Memory B cell (primary cell): Measurements from ENCODE around the gene PAFAH1B2.

ENCODE experiments used
- ATAC-seq: fragments of 150-1000 bp; cut with Tn5 transposase; 2 replicates; pipeline ENCODE4 v1.10.0; 2021; ENCODE audit warnings: low read depth, mild to moderate bottlenecking, moderate library complexity
- DNase-seq, 2 donors: peaks; one replicate each; pipeline ENCODE4 v3.0.0; 2022; ENCODE audit warnings: low spot score in 2 of 2
- H3K27ac Mint-ChIP-seq: one replicate; pipeline ENCODE4 v1.8.0; 2022; ENCODE audit warnings: mild to moderate bottlenecking, moderate library complexity, mixed read lengths
- H3K27me3 Mint-ChIP-seq: one replicate; pipeline ENCODE4 v1.8.0; 2022; ENCODE audit warnings: mixed read lengths
- H3K36me3 Mint-ChIP-seq: one replicate; pipeline ENCODE4 v1.8.0; 2022; ENCODE audit warnings: mild to moderate bottlenecking, mixed read lengths
- H3K4me1 Mint-ChIP-seq: one replicate; pipeline ENCODE4 v1.8.0; 2022; ENCODE audit warnings: mixed read lengths
- H3K4me3 Mint-ChIP-seq: one replicate; pipeline ENCODE4 v1.8.0; 2022; ENCODE audit warnings: mild to moderate bottlenecking, moderate library complexity, mixed read lengths
- H3K9me3 Mint-ChIP-seq: one replicate; pipeline ENCODE4 v1.8.0; 2022; ENCODE audit warnings: mixed read lengths

The PAFAH1B2 gene

DNA sequence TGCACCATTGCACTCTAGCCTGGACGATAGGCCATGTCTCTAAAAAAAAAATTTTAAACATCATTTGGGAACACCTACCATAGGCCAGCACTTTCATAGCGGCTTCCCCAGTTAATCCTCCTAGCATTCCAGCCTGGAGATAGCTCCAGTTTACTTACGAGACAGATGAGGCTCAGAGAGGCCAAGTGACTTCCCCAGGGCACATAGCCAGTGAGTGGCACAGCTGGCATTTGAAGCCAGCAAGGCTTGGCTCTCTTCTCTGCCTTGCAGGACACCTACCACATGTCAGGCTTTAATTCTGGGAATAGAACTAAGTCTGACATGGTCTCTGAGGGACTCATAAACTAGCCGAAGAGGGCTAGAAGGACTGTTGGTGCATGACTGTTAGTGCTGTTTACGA is 50.2 kb downstream of the PAFAH1B2 start:
- H3K4me3 Mint-ChIP-seq = no peak overlapping the region
- H3K27ac Mint-ChIP-seq = peak overlapping the region; percentile 50
- no peaks in the 10 kb centered on the region for H3K27me3 Mint-ChIP-seq
- peaks cover 25% of the 10 kb centered on the region for H3K4me1 Mint-ChIP-seq
- no peaks in the 10 kb centered on the region for H3K9me3 Mint-ChIP-seq
- H3K36me3 Mint-ChIP-seq = peaks cover 34% of the 10 kb centered on the region
- DNase-seq (no peak), ATAC-seq (no peak)

DNA sequence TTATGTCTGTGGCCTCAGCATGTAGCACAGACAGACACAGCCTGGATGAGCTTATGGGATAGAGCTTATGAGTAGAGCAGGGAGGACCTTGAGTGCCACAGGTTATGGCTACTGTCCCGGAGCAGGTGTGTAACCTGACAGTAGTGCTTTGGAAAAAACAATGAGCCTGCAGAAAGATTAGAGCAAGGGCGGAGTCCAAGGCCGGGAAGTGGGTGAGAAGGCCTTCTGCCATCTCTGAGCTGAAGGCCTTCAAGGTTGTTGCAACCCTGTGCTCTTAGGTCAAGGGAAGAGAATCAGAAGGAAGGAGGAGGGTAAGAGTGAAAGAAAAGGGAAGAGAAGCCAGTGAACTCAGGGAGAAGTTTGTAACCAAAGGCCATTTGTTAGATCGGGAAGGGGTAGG is 51.2 kb downstream of the PAFAH1B2 start:
- Mint-ChIP-seq H3K4me3 (no peak overlapping the region), H3K9me3 (no peaks in the 10 kb centered on the region), H3K4me1 (peaks cover 18% of the 10 kb centered on the region), H3K36me3 (peaks cover 32% of the 10 kb centered on the region), H3K27ac (peak overlapping the region; percentile 11), H3K27me3 (no peaks in the 10 kb centered on the region)
- ATAC-seq (no peak), DNase-seq (no peak)

DNA sequence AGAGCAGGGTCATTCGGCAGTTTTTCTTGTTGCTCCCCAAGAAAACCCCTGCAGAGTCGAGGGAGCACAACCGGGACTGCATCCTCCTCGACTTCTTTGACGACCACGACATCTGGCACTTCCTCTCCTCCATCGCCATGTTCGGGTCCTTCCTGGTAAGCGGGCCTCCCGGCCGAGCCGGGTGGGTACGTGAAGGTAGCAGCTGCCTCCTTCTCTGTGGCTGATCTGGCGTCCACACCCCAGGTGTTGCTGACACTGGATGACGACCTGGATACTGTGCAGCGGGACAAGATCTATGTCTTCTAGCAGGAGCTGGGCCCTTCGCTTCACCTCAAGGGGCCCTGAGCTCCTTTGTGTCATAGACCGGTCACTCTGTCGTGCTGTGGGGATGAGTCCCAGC is 51.7 kb downstream of the PAFAH1B2 start:
- Mint-ChIP-seq H3K4me1 (peaks cover 15% of the 10 kb centered on the region), H3K27me3 (no peaks in the 10 kb centered on the region), H3K27ac (peak overlapping the region; percentile 18), H3K36me3 (peaks cover 29% of the 10 kb centered on the region), H3K4me3 (no peak overlapping the region), H3K9me3 (no peaks in the 10 kb centered on the region)
- ATAC-seq (no peak), DNase-seq (no peak)

DNA sequence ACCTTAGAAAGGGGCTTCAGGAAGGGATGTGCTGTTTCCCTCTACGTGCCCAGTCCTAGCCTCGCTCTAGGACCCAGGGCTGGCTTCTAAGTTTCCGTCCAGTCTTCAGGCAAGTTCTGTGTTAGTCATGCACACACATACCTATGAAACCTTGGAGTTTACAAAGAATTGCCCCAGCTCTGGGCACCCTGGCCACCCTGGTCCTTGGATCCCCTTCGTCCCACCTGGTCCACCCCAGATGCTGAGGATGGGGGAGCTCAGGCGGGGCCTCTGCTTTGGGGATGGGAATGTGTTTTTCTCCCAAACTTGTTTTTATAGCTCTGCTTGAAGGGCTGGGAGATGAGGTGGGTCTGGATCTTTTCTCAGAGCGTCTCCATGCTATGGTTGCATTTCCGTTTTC is 52.9 kb downstream of the PAFAH1B2 start:
- H3K4me1 Mint-ChIP-seq = peaks cover 20% of the 10 kb centered on the region
- H3K4me3 Mint-ChIP-seq = no peak overlapping the region
- no peaks in the 10 kb centered on the region for H3K9me3 Mint-ChIP-seq
- no peaks in the 10 kb centered on the region for H3K27me3 Mint-ChIP-seq
- peak overlapping the region; percentile 18 for H3K27ac Mint-ChIP-seq
- ATAC-seq = no peak
- DNase-seq = no peak
- peaks cover 26% of the 10 kb centered on the region for H3K36me3 Mint-ChIP-seq

DNA sequence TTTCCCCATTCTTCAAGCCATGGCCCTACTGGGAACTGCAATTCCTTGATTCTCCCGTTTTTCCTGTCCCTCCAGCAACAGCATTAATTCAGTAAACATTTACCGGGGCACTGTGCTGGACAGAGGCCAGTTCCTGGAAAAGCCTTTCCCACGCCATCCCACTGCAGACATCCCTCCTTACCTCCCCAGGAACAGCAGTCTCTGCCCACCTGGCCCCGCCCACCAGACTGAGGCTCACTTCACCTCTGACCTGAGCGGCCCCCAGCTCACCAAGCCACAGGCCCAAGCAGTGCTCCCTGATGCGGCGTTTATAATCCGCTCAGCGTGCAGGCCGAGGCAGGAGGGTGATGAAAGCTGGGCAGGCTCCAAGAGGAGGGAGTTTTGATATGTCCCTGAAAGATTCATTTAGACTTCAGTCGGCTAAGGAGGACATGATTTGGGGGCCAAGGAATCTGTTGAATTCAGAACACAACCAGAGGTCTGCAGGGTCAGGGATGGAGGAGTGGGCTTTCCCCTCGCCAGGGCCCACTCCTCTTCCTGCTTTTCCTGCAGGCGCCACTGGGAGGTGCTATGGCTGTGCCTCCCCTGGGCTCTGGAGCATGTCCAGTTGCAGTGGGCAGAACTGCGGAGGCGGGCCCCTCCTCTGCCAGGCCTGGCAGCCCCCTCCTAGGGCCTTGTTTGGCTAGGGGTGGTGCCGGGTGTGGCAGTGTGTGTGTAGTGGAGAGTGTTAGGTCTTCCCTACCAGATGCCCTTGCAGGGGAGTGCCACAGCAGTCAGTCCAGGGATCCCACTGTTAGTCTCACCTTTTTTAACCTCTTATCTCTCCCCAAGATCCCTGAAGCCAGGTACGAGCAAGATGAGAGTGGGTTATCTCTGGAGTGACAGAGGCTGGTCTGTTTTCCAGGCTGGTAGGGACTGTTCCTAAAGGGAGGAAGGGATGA is 53.7 kb downstream of the PAFAH1B2 start:
- H3K9me3 Mint-ChIP-seq = no peaks in the 10 kb centered on the region
- ATAC-seq (peak; percentile 14), DNase-seq (no peak)
- no peak overlapping the region for H3K4me3 Mint-ChIP-seq
- H3K27ac Mint-ChIP-seq = peak overlapping the region; percentile 9
- peaks cover 20% of the 10 kb centered on the region for H3K4me1 Mint-ChIP-seq
- H3K36me3 Mint-ChIP-seq = peaks cover 24% of the 10 kb centered on the region
- H3K27me3 Mint-ChIP-seq = no peaks in the 10 kb centered on the region

- Mint-ChIP-seq H3K9me3 (no peaks in the 10 kb centered on the region), H3K36me3 (peaks cover 26% of the 10 kb centered on the region), H3K4me3 (no peak overlapping the region), H3K4me1 (peaks cover 18% of the 10 kb centered on the region), H3K27me3 (no peaks in the 10 kb centered on the region), H3K27ac (peak overlapping the region; percentile 9)
- DNase-seq (no peak), ATAC-seq (no peak)
Measured at GRCh38 chr11:117198613-117199012, 54.5 kb downstream of the PAFAH1B2 start.

DNA sequence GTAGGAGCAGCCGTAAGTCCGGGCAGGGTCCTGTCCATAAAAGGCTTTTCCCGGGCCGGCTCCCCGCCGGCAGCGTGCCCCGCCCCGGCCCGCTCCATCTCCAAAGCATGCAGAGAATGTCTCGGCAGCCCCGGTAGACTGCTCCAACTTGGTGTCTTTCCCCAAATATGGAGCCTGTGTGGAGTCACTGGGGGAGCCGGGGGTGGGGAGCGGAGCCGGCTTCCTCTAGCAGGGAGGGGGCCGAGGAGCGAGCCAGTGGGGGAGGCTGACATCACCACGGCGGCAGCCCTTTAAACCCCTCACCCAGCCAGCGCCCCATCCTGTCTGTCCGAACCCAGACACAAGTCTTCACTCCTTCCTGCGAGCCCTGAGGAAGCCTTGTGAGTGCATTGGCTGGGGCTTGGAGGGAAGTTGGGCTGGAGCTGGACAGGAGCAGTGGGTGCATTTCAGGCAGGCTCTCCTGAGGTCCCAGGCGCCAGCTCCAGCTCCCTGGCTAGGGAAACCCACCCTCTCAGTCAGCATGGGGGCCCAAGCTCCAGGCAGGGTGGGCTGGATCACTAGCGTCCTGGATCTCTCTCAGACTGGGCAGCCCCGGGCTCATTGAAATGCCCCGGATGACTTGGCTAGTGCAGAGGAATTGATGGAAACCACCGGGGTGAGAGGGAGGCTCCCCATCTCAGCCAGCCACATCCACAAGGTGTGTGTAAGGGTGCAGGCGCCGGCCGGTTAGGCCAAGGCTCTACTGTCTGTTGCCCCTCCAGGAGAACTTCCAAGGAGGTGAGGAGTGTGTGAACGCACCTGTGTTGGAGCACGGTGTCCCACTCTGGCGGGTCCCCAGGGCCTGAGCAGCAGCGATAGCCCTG is 55.2 kb downstream of the PAFAH1B2 start, which contains the start of gene TAGLN:
Gene TAGLN (plus strand): TSS at position 318 of the 863 bp plus-strand sequence. CDS start 3,644 bp downstream, outside the sequence.
- H3K27ac Mint-ChIP-seq = peak within 1 kb of the TSS; percentile 11
- H3K9me3 Mint-ChIP-seq = no peaks in the 10 kb centered on the region
- H3K4me3 Mint-ChIP-seq = no peak within 1 kb of the TSS
- ATAC-seq (no peak), DNase-seq (no peak)
- H3K36me3 Mint-ChIP-seq = peaks cover 29% of the 10 kb centered on the region
- H3K4me1 Mint-ChIP-seq = peaks cover 18% of the 10 kb centered on the region
- no peaks in the 10 kb centered on the region for H3K27me3 Mint-ChIP-seq

DNA sequence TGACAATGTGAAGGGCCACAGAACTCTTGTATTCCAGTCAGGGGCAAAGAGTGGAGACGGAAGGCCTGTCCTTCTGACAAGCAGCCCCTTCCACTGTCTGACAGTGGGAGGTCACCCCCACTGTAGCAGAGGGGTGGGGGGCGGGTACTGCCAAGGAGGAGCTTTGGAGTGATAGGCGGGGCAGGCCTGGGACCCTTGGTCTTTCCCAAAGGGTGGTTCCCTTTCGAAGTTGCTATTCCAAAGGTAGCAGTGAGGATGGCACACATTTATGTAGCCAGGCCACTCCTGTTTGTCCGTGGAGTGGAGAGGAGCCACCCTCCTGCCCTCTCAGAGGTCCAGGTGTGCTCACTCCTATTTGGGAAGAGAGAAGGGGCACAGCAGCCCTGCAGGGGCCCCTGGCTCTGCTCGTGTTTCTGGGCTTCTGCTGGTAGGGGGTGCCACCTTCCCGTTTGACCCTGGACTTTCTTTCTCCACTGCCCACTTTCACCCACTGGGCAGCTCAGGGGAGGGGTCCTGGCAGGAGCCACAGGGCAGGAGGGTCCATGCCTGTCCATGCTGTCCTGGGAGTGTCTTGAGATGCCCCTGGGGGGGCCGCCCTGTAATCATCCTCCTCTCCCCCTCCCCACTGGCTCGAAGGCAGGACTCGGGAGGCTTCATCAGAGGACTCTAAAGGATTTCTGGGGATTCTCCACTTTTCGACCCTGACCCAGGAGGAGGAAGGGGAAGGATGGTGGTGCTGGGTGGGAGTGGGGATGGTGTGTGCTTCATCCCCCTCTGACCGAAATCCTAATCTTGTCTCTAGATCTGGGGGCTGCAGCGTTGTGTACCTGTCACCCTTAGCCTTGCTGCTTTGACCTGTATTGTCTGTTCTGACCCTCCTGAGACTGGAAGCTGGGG is 56.1 kb downstream of the PAFAH1B2 start:
- ATAC-seq (no peak), DNase-seq (no peak)
- H3K27me3 Mint-ChIP-seq = no peaks in the 10 kb centered on the region
- H3K27ac Mint-ChIP-seq = peak overlapping the region; percentile 36
- no peak overlapping the region for H3K4me3 Mint-ChIP-seq
- no peaks in the 10 kb centered on the region for H3K9me3 Mint-ChIP-seq
- peaks cover 16% of the 10 kb centered on the region for H3K4me1 Mint-ChIP-seq
- H3K36me3 Mint-ChIP-seq = peaks cover 27% of the 10 kb centered on the region

DNA sequence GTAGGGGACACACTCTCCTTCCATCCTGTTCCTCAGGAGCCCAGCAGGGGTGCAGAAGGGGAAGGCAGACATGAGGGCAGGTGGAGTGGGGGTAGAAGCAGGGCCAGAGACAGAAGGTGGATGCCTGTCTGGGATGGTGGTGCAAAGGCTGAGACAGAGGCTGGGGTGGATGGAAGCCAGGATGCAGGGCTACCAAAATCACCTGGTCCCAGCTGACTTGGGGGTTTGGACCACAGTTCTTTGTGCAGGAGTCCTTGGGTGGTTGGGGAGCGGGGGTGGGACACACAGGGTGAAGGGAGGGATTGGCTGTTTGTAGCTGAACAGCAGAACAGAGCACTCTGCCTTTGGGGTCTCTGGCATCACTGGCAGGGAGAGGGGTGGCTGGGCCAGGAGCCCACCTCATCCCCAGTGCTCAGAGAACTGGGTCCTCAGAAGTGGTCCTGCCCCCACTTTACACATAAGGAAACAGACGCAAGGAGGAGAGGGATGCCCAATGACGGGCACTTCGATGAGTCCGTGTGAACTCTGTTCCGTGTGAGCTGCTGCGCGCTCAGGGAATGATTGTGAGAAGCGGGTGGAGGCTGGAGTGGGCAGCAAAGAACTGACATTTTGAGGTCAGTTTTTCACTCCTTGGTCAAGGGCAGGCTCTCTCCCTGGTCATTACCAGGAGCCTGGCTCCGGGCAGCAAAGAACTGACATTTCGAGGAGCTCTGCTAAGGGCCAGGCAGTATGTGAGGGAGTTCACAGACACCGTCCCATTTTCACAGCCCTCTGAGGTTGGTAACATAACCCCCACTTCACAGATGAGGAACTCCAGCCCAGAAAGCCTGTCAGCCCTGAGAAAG is 56.9 kb downstream of the PAFAH1B2 start:
- DNase-seq = no peak
- Mint-ChIP-seq H3K4me3 (no peak overlapping the region), H3K27ac (peak overlapping the region; percentile 36), H3K27me3 (no peaks in the 10 kb centered on the region), H3K4me1 (peaks cover 13% of the 10 kb centered on the region), H3K9me3 (no peaks in the 10 kb centered on the region), H3K36me3 (peaks cover 22% of the 10 kb centered on the region)
- no peak for ATAC-seq

DNA sequence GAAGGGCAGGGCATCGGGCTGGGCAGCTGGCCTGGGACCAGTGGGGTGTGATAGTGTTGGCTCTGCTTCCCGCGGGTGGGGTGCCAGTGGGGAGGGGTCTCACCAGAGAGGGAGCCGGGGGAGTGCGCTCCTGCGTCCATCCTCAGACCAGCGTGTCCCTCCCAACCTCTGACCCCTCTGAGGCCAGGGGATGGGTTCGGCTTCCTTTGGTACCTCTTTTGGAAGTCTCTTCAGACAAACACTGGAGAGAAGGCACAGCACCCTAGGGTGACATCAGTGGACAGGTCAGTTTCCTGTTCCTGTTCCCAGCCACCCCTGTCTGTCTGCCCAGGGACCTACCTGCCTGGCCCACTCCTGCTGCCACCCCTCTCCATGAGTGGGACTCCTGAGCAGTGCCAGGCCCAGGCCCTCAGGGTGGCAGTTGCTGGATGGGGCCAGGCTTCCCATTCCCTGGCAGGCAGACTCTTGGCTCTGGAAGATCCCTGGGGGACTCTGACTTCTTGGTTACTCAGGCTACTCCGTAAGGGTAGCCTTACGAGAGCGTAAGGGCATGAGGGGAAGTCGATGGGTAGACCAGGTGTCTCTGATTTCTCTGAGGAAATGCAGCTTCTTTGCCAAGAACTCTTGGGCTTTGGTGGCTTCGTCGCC is 57.7 kb downstream of the PAFAH1B2 start:
- H3K4me3 Mint-ChIP-seq = no peak overlapping the region
- H3K36me3 Mint-ChIP-seq = peaks cover 22% of the 10 kb centered on the region
- peaks cover 13% of the 10 kb centered on the region for H3K4me1 Mint-ChIP-seq
- no peak overlapping the region for H3K27ac Mint-ChIP-seq
- H3K27me3 Mint-ChIP-seq = no peaks in the 10 kb centered on the region
- DNase-seq (no peak), ATAC-seq (no peak)
- no peaks in the 10 kb centered on the region for H3K9me3 Mint-ChIP-seq

- H3K4me1 Mint-ChIP-seq = peaks cover 13% of the 10 kb centered on the region
- peak overlapping the region; percentile 67 for H3K27ac Mint-ChIP-seq
- no peaks in the 10 kb centered on the region for H3K9me3 Mint-ChIP-seq
Measured at GRCh38 chr11:117202386-117203068, 58.4 kb downstream of the PAFAH1B2 start.

DNA sequence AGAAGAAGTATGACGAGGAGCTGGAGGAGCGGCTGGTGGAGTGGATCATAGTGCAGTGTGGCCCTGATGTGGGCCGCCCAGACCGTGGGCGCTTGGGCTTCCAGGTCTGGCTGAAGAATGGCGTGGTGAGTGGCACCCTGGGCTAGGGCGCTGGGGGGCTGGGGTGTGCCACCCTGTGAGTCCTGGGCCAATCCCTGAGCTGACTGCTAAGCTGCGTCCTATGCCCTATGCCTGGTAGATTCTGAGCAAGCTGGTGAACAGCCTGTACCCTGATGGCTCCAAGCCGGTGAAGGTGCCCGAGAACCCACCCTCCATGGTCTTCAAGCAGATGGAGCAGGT is 59.0 kb downstream of the PAFAH1B2 start:
- Mint-ChIP-seq H3K4me3 (no peak overlapping the region), H3K27me3 (no peaks in the 10 kb centered on the region), H3K4me1 (peaks cover 13% of the 10 kb centered on the region), H3K36me3 (peaks cover 17% of the 10 kb centered on the region), H3K9me3 (no peaks in the 10 kb centered on the region), H3K27ac (peak overlapping the region; percentile 67)
- DNase-seq = no peak
- ATAC-seq = no peak

More at GRCh38 chr11:117202386-117203068, 58.4 kb downstream of the PAFAH1B2 start:
- ATAC-seq (no peak), DNase-seq (no peak)
- H3K27me3 Mint-ChIP-seq = no peaks in the 10 kb centered on the region
- H3K36me3 Mint-ChIP-seq = peaks cover 18% of the 10 kb centered on the region
- no peak overlapping the region for H3K4me3 Mint-ChIP-seq
